Spleen (tissue), 11 donors: ENCODE measurements around the gene TAOK1. TPM values are rescaled to one million over a fixed set of nuclear protein-coding genes. Genes with fewer than 3 reads are reported as not detected.

ENCODE experiments used
- DNase-seq: peaks from one replicate; pipeline ENCODE4 v3.0.0-alpha.2; 2020
- H3K27ac ChIP-seq, 8 donors: fragments of 200-600 bp; sonication (generic) in 7 of 8; 1 replicate in 4 of 8; 2 replicates in 4 of 8; pipeline versions ENCODE4 v1.5.0 to v1.8.0; 2016 to 2021; ENCODE audit warnings: inconsistent platforms in 4 of 8, mild to moderate bottlenecking in 4 of 8, moderate library complexity in 1 of 8
- H3K27me3 ChIP-seq, 7 donors: fragments of 200-600 bp; sonication (generic) in 6 of 7; replicated peaks in 1 of 7; 1 replicate in 4 of 7; 2 replicates in 3 of 7; pipeline versions ENCODE4 v1.5.0 to v1.8.0; 2016 to 2021; ENCODE audit warnings: inconsistent platforms in 3 of 7, mild to moderate bottlenecking in 1 of 7
- H3K36me3 ChIP-seq, 6 donors: fragments of 200-600 bp; sonication (generic) in 5 of 6; 1 replicate in 4 of 6; 2 replicates in 2 of 6; pipeline versions ENCODE4 v1.5.0 to v1.8.0; 2016 to 2021; ENCODE audit warnings: inconsistent platforms in 2 of 6
- H3K4me1 ChIP-seq, 6 donors: fragments of 200-600 bp; sonication (generic) in 5 of 6; 1 replicate in 3 of 6; 2 replicates in 3 of 6; pipeline versions ENCODE4 v1.5.0 to v1.8.0; 2016 to 2021; ENCODE audit warnings: inconsistent platforms in 3 of 6
- H3K4me3 ChIP-seq, 8 donors: fragments of 200-600 bp; sonication (generic) in 7 of 8; 1 replicate in 4 of 8; 2 replicates in 4 of 8; pipeline versions ENCODE4 v1.5.0 to v1.8.0; 2016 to 2021; ENCODE audit warnings: inconsistent platforms in 4 of 8, mild to moderate bottlenecking in 4 of 8, moderate library complexity in 2 of 8
- H3K9me3 ChIP-seq, 8 donors: fragments of 200-600 bp; sonication (generic) in 7 of 8; 1 replicate in 4 of 8; 2 replicates in 4 of 8; pipeline versions ENCODE4 v1.5.0 to v1.8.0; 2016 to 2021; ENCODE audit warnings: inconsistent platforms in 4 of 8
- CTCF ChIP-seq, 11 experiments: fragments of 200-600 bp in 7 of 11; fragments of 450-650 bp in 4 of 11; sonication (generic) in 4 of 11; IDR thresholded peaks in 8 of 11; conservative IDR thresholded peaks in 3 of 11; 1 replicate in 7 of 11; 2 replicates in 4 of 11; pipeline versions ENCODE4 v1.4.0 to v1.8.0; 2016 to 2021; ENCODE audit warnings: antibody characterized with exemption in 11 of 11, inconsistent platforms in 4 of 11, mild to moderate bottlenecking in 1 of 11
- POLR2A ChIP-seq, 3 donors: fragments of 450-650 bp; IDR thresholded peaks; one replicate each; pipeline ENCODE4 v1.5.1; 2017; ENCODE audit warnings: antibody characterized with exemption in 3 of 3, mild to moderate bottlenecking in 1 of 3
- POLR2AphosphoS5 ChIP-seq, 3 donors: sonication (generic); formaldehyde crosslinking; IDR thresholded peaks; one replicate each; pipeline ENCODE4 v1.5.1; 2017; ENCODE audit warnings: antibody characterized with exemption in 3 of 3
- WGBS, 5 donors: extraction: QIAGEN DNeasy Blood & Tissue Kit in 3 of 5; methylation state at CpG; one replicate each; pipeline versions ENCODE4 v1.1.5 to v1.1.7; 2013 to 2018; 5-methylcytosine and 5-hydroxymethylcytosine counted together
- intact Hi-C: fragments of 100-400 bp; cut with DNase I; formaldehyde crosslinking; loops from one replicate; pipeline ENCODE4 v1.15.0; 2023; ENCODE audit warnings: low total_unique reads
- polyA plus RNA-seq, 3 donors: library from polyadenylated mRNA; stranded (reverse); fragments of 200-250 nt; gene quantifications; one replicate each; pipeline ENCODE4 v1.2.1, GENCODE V29; 2013
- total RNA-seq, 7 donors: library from RNA; depleted of rRNA in 3 of 7; stranded (reverse); fragments of >200 nt in 3 of 7; fragmentation: NEBNext Ultra II Directional in 4 of 7; extraction: Animal tissue kit (Norgen Biotek cat#: 25700) in 4 of 7; gene quantifications; one replicate each; pipeline versions ENCODE4 v1.1.0 to v1.2.1, GENCODE V29; 2016 to 2021
- donor health status: healthy with polysubstance abuse.
- donor health status: DM: no; HTN: no; CAD: no; lungs with moderate emphysema.
- donor health status: DM: no; HTN: no; CAD: no.
- donor health status: Bipolar disorder and iron deficiency.
- donor health status: healthy.
- donor health status: DM: no; HTN: no; CAD: no.
- donor health status: DM: yes; HTN: yes; CAD: no.

Gene TAOK1
- total and polyA plus RNA-seq, 10 donors = 5.1 to 88.5 (median 56.9) TPM

- intact Hi-C loops = no loop called here
- TF ChIP-seq POLR2AphosphoS5 (IDR thresholded peaks at IDR 0.05) (no peak), POLR2A (IDR thresholded peaks at IDR 0.05) (no peak), CTCF (IDR thresholded peaks at IDR 0.05 in 8 of 11, conservative IDR thresholded peaks at IDR 0.05 in 3 of 11) (no peak)
- H3K27me3 ChIP-seq = no peaks in the 10 kb centered on the region
- no peak overlapping the region for H3K27ac ChIP-seq
- no peak for DNase-seq
- WGBS, 5 donors = 79 to 95% (median 87%) methylated on average over 2 of the region's 2 CpGs
- H3K9me3 ChIP-seq = no peaks in the 10 kb centered on the region
- H3K36me3 ChIP-seq = peaks cover 0 to 100% (median 74%) of the 10 kb centered on the region in 6 donors
- H3K4me1 ChIP-seq = no peaks in the 10 kb centered on the region
- H3K4me3 ChIP-seq = no peak overlapping the region
These were observed 124.6 kb downstream of the TAOK1 start for GRCh38 chr17:29514792-29515191.

GRCh38 chr17:29518359-29518758 lies 128.2 kb downstream of the TAOK1 start:
- Histone ChIP-seq H3K27ac (no peak overlapping the region), H3K9me3 (no peaks in the 10 kb centered on the region), H3K4me3 (no peak overlapping the region), H3K4me1 (no peaks in the 10 kb centered on the region), H3K27me3 (no peaks in the 10 kb centered on the region), H3K36me3 (peaks cover 0 to 100% (median 82%) of the 10 kb centered on the region in 6 donors)
- intact Hi-C loops = no loop called here
- WGBS, 5 donors = 96 to 100% (median 97%) methylated on average over 1 of the region's 1 CpG
- TF ChIP-seq POLR2A (IDR thresholded peaks at IDR 0.05) (no peak), POLR2AphosphoS5 (IDR thresholded peaks at IDR 0.05) (no peak), CTCF (IDR thresholded peaks at IDR 0.05 in 8 of 11, conservative IDR thresholded peaks at IDR 0.05 in 3 of 11) (no peak)
- DNase-seq = no peak

GRCh38 chr17:29524692-29525091 lies 134.5 kb downstream of the TAOK1 start:
- DNase-seq = no peak
- Histone ChIP-seq H3K36me3 (peaks cover 0 to 99% (median 69%) of the 10 kb centered on the region in 6 donors), H3K4me1 (no peaks in the 10 kb centered on the region), H3K9me3 (no peaks in the 10 kb centered on the region), H3K4me3 (no peak overlapping the region), H3K27me3 (no peaks in the 10 kb centered on the region), H3K27ac (no peak overlapping the region)
- TF ChIP-seq POLR2AphosphoS5 (IDR thresholded peaks at IDR 0.05) (no peak), POLR2A (IDR thresholded peaks at IDR 0.05) (no peak), CTCF (IDR thresholded peaks at IDR 0.05 in 8 of 11, conservative IDR thresholded peaks at IDR 0.05 in 3 of 11) (no peak)
- WGBS, 5 donors = 95 to 100% (median 97%) methylated on average over 3 of the region's 3 CpGs
- intact Hi-C loops = no loop called here

- TF ChIP-seq POLR2AphosphoS5 (IDR thresholded peaks at IDR 0.05) (no peak), POLR2A (IDR thresholded peaks at IDR 0.05) (no peak), CTCF (IDR thresholded peaks at IDR 0.05 in 8 of 11, conservative IDR thresholded peaks at IDR 0.05 in 3 of 11) (no peak)
- Histone ChIP-seq H3K36me3 (peaks cover 0 to 99% (median 68%) of the 10 kb centered on the region in 6 donors), H3K27me3 (no peaks in the 10 kb centered on the region), H3K27ac (no peak overlapping the region), H3K4me3 (no peak overlapping the region), H3K4me1 (no peaks in the 10 kb centered on the region), H3K9me3 (no peaks in the 10 kb centered on the region)
- intact Hi-C loops = no loop called here
- 93 to 97% (median 95%) methylated on average over 3 of the region's 3 CpGs for WGBS, 5 donors
- no peak for DNase-seq
These were observed 136.2 kb downstream of the TAOK1 start for GRCh38 chr17:29526322-29526721.
